ENCODE data around the gene PNPLA2. TPM values are rescaled to one million over a fixed set of nuclear protein-coding genes. Genes with fewer than 3 reads are reported as not detected.

The PNPLA2 gene
- total RNA-seq, 1 donor from 2014 or later: 2.6 TPM

- Histone ChIP-seq H3K4me3 (no peak overlapping the region), H3F3A (ENCODE audit: low read depth) (peaks cover 18% of the 10 kb centered on the region), H3K9ac (no peak overlapping the region), H3K27ac (no peak overlapping the region), H3K9me3 (ENCODE audit: low read depth) (no peaks in the 10 kb centered on the region), H4K20me1 (ENCODE audit: low read depth) (peaks cover 51% of the 10 kb centered on the region), H3K4me2 (no peak overlapping the region), H3K4me1 (peaks cover 35% of the 10 kb centered on the region), H3K36me3 (no peaks in the 10 kb centered on the region), H3K79me2 (ENCODE audit: low read depth) (no peaks in the 10 kb centered on the region), H3K27me3 (no peaks in the 10 kb centered on the region), H2AFZ (replicated peaks) (no peak overlapping the region)
- Mint-ChIP-seq H3K4me1 (peaks cover 19% of the 10 kb centered on the region), H3K9me3 (no peaks in the 10 kb centered on the region), H3K4me3 (no peak overlapping the region), H3K27ac (no peak overlapping the region), H3K27me3 (ENCODE audit: insufficient read depth, low read depth) (peaks cover 2% of the 10 kb centered on the region), H3K36me3 (no peaks in the 10 kb centered on the region)
- no peak for TF ChIP-seq EZH2phosphoT487 (IDR thresholded peaks at IDR 0.05)
- no peak for TF ChIP-seq EZH2 (IDR thresholded peaks at IDR 0.05)
- no peak for TF ChIP-seq CTCF (IDR thresholded peaks at IDR 0.05)
- no peak for DNase-seq (ENCODE audit: low spot score)
These were observed 40.1 kb downstream of the PNPLA2 start for GRCh38 chr11:858762-859339.

DNA sequence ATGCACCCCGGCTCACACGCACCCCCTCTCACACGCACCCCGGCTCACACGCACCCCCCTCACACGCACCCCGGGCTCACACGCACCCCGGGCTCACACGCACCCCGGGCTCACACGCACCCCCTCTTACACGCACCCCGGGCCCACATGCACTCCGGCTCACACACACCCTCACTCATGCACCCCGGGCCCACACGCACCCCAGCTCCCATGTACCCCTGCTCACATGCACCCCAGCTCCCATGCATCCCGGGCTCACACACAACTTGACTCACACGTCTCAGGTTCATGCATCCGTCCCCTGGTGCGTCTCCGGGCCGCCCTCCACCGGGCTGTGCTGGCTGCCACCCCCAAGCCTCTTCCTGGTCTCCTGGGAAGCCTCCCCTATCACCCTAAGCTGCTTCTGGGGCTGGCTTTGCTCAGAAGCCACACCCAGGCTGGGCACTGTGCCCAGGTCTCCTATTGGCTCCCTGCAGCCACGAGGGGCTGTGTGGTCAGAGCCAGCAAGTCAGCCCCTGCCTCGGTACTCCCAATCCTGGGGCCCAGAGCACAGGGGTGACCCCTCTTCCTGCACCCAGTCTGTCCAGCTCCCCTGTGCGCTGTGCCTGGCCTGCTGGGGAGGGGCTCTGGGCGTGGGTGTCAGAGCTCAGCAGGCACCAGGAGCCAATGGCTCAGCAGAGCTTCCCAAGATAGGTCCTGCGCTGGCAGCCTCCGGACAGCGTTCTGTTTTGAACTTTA, 40.8 kb downstream of the PNPLA2 start:
- Mint-ChIP-seq H3K4me3 (no peak overlapping the region), H3K9me3 (no peaks in the 10 kb centered on the region), H3K36me3 (no peaks in the 10 kb centered on the region), H3K27me3 (ENCODE audit: insufficient read depth, low read depth) (peaks cover 2% of the 10 kb centered on the region), H3K4me1 (peaks cover 18% of the 10 kb centered on the region), H3K27ac (no peak overlapping the region)
- no peak for DNase-seq (ENCODE audit: low spot score)
- Histone ChIP-seq H3K27ac (no peak overlapping the region), H3K79me2 (ENCODE audit: low read depth) (no peaks in the 10 kb centered on the region), H3K9me3 (ENCODE audit: low read depth) (no peaks in the 10 kb centered on the region), H3F3A (ENCODE audit: low read depth) (peaks cover 12% of the 10 kb centered on the region), H3K36me3 (no peaks in the 10 kb centered on the region), H3K27me3 (no peaks in the 10 kb centered on the region), H3K4me2 (no peak overlapping the region), H3K9ac (no peak overlapping the region), H3K4me3 (no peak overlapping the region), H2AFZ (replicated peaks) (no peak overlapping the region), H4K20me1 (ENCODE audit: low read depth) (peaks cover 44% of the 10 kb centered on the region), H3K4me1 (peaks cover 28% of the 10 kb centered on the region)
- TF ChIP-seq CTCF (IDR thresholded peaks at IDR 0.05) (no peak), EZH2phosphoT487 (IDR thresholded peaks at IDR 0.05) (no peak), EZH2 (IDR thresholded peaks at IDR 0.05) (no peak)

DNA sequence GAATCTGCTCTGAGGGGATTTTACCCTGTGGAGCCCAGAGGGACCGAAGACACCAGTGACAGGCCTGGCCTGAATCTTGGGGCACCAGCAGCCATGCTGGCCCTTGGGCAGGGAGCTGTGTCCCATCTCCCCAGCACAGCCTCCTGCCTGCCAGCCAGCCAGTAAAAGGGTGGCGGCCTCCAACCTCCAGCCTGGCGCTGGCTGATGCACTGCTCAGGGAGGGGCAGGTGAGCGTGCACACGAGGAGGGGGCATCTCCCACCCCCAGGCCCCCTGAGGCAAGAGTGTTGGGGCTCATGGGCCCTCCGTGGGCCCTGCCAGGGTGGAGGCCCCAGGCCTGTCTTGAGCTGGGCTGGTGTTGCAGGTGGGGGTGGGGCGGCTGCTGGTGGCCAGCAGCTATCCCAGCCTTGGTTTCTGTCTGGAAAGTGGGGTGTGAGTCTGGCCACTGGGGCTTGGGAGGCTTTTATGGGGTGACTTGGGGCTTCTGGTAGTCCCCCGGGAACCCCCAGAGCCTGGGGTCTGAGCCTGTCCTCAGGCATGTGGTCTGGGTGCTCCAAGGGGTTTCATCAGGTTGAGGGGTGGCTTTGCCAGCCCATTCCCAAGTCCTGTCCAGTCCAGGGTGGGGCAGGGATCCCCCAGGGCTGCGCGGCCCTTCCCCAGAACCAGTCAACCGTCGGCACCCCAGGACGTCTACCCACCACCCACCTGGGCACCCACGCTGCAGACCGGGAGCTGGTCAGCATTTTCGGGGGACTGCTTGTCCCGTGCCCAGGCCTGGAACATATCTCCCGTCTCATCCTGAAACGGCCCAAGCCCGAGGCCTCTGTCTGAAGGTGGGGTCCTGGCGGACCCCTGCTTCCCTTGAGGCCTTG, 41.8 kb downstream of the PNPLA2 start:
- Mint-ChIP-seq H3K9me3 (no peaks in the 10 kb centered on the region), H3K4me3 (no peak overlapping the region), H3K4me1 (peaks cover 17% of the 10 kb centered on the region), H3K27ac (no peak overlapping the region), H3K27me3 (ENCODE audit: insufficient read depth, low read depth) (peaks cover 2% of the 10 kb centered on the region), H3K36me3 (no peaks in the 10 kb centered on the region)
- H3K4me3 ChIP-seq: no peak overlapping the region
- H3K9me3 ChIP-seq (ENCODE audit: low read depth): no peaks in the 10 kb centered on the region
- H3K9ac ChIP-seq: no peak overlapping the region
- H3F3A ChIP-seq (ENCODE audit: low read depth): peaks cover 4% of the 10 kb centered on the region
- peaks cover 19% of the 10 kb centered on the region for H3K4me1 ChIP-seq
- H3K36me3 ChIP-seq: no peaks in the 10 kb centered on the region
- peaks cover 35% of the 10 kb centered on the region for H4K20me1 ChIP-seq (ENCODE audit: low read depth)
- no peak for DNase-seq (ENCODE audit: low spot score)
- no peak overlapping the region for H3K27ac ChIP-seq
- H3K79me2 ChIP-seq (ENCODE audit: low read depth): no peaks in the 10 kb centered on the region
- H2AFZ ChIP-seq (replicated peaks): no peak overlapping the region
- no peak overlapping the region for H3K4me2 ChIP-seq
- H3K27me3 ChIP-seq: no peaks in the 10 kb centered on the region
- TF ChIP-seq EZH2 (IDR thresholded peaks at IDR 0.05) (no peak), CTCF (IDR thresholded peaks at IDR 0.05) (no peak), EZH2phosphoT487 (IDR thresholded peaks at IDR 0.05) (no peak)
